ENCODE data around the gene PXK. TPM values are rescaled to one million over a fixed set of nuclear protein-coding genes. Genes with fewer than 3 reads are reported as not detected.
"Not testable (repeated sequence)": the region's sequence is repeated elsewhere in the genome, so short reads cannot be mapped to it uniquely, and the experiment has no call there.

The PXK gene
- total RNA-seq, 2 donors from 2014 or later: 63.8 to 67.8 TPM

DNA sequence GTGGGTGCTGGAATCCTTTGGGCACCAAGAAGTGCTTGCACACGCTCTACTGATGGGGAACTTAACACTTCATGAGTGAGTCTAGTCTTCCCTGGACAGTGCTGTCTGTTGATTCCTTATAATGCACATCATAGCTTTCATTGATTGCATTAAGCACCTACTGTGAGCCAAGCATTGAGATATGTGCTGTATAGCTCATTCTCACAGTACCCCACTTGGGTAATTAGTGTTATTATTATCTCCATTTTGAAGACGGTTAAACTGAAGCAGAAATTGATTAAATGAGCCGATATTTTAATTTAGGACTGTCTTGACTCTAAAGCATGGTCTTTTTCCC lies 101.4 kb downstream of the PXK start:
- H3K27ac Mint-ChIP-seq: peak overlapping the region; percentile 91 to 95
- DNase-seq (ENCODE audit: low spot score): no peak
- no peaks in the 10 kb centered on the region for H3K27me3 Mint-ChIP-seq
- no peak for ATAC-seq
- peaks cover 19 to 23% of the 10 kb centered on the region in 2 donors for H3K4me1 Mint-ChIP-seq (ENCODE audit: low read depth in 2 of 2)
- no peaks in the 10 kb centered on the region for H3K9me3 Mint-ChIP-seq
- peak overlapping the region; percentile 98 for H3K4me3 Mint-ChIP-seq
- H3K36me3 Mint-ChIP-seq: peaks cover 5% of the 10 kb centered on the region

DNA sequence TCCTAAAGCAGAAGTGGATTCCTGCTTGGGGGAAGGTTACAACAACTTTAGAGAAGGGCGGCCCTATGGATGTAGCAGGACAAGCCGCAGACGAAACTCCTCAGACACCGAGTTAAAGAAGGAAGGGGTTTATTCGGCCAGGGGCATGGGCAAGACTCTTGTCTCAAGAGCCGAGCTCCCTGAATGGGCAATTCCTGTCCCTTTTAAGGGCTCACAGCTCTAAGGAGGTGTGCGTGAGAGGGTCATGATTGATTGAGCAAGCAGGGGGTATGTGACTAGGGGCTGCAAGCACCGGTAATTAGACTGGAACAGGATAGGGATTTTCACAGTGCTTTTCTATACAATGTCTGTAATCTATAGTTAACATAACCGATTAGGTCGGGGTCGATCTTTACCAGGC lies 101.8 kb downstream of the PXK start:
- peaks cover 19 to 23% of the 10 kb centered on the region in 2 donors for H3K4me1 Mint-ChIP-seq (ENCODE audit: low read depth in 2 of 2)

DNA sequence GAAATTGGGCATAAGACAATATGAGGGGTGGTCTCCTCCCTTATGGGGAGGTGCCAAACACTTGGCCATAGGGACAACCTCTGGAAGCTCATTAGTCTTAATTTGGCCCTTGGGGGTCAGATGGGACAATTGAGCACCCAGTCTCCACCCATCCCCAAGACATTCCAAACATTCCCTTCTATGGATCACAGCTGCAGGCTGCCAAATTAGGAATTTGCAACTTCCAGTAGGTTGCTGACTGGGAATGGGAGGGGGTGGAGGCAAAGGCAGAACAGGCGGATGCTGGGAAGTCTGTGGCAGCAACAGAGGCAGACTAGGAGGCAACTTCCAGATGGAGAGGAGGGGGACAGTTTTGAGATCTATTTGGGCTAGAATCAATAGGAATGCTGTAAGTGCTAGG lies 102.3 kb downstream of the PXK start:
- H3K27ac Mint-ChIP-seq: peak overlapping the region in 1 of 2 donors; percentile 17
- no peaks in the 10 kb centered on the region for H3K27me3 Mint-ChIP-seq
- peaks cover 19 to 23% of the 10 kb centered on the region in 2 donors for H3K4me1 Mint-ChIP-seq (ENCODE audit: low read depth in 2 of 2)
- peaks cover 5% of the 10 kb centered on the region for H3K36me3 Mint-ChIP-seq
- ATAC-seq (no peak), DNase-seq (ENCODE audit: low spot score) (no peak)
- no peak overlapping the region for H3K4me3 Mint-ChIP-seq
- no peaks in the 10 kb centered on the region for H3K9me3 Mint-ChIP-seq

More for the DNA sequence above, 101.8 kb downstream of the PXK start:
- ATAC-seq (no peak), DNase-seq (ENCODE audit: low spot score) (no peak)
- H3K27me3 Mint-ChIP-seq: no peaks in the 10 kb centered on the region
- H3K9me3 Mint-ChIP-seq: no peaks in the 10 kb centered on the region
- peak overlapping the region; percentile 98 for H3K4me3 Mint-ChIP-seq
- peak overlapping the region; percentile 91 to 95 for H3K27ac Mint-ChIP-seq
- peaks cover 5% of the 10 kb centered on the region for H3K36me3 Mint-ChIP-seq

DNA sequence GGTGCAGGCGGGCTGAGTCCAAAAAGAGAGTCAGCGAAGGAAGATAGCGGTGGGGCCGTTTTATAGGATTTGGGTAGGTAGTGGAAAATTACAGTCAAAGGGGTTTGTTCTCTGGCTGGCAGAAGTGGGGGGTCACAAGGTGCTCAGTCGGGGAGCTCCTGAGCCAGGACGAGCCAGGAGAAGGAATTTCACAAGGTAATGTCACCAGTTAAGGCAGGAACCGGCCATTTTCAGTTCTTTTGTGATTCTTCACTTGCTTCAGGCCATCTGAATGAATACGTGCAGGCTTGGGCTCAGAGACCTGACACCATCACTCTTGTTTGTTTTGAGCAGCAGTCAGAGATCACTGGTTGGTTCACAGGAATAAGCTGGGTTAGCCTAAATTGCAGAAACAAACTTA lies 104.6 kb downstream of the PXK start:
- not testable (repeated sequence) for H3K27me3 Mint-ChIP-seq; ATAC-seq; H3K27ac Mint-ChIP-seq; H3K36me3 Mint-ChIP-seq; H3K4me3 Mint-ChIP-seq; DNase-seq (ENCODE audit: low spot score); H3K9me3 Mint-ChIP-seq
- peaks cover 14 to 15% of the 10 kb centered on the region in 2 donors for H3K4me1 Mint-ChIP-seq (ENCODE audit: low read depth in 2 of 2)

DNA sequence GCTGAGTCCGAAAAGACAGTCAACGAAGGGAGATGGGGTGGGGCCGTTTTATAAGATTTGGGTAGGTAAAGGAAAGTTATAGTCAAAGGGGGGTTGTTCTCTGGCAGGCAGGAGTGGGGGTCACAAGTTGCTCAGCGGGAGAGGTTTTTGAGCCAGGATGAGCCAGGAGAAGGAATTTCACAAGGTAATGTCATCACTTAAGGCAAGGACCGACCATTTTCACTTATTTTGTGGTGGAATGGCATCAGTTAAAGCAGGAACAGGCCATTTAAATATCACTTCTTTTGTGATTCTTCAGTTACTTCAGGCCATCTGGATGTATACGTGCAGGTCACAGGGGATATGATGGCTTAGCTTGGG lies 108.3 kb downstream of the PXK start:
- not testable (repeated sequence) for H3K36me3 Mint-ChIP-seq; H3K27ac Mint-ChIP-seq; H3K4me3 Mint-ChIP-seq; H3K27me3 Mint-ChIP-seq; DNase-seq (ENCODE audit: low spot score); ATAC-seq; H3K9me3 Mint-ChIP-seq; H3K4me1 Mint-ChIP-seq (ENCODE audit: low read depth in 2 of 2)

DNA sequence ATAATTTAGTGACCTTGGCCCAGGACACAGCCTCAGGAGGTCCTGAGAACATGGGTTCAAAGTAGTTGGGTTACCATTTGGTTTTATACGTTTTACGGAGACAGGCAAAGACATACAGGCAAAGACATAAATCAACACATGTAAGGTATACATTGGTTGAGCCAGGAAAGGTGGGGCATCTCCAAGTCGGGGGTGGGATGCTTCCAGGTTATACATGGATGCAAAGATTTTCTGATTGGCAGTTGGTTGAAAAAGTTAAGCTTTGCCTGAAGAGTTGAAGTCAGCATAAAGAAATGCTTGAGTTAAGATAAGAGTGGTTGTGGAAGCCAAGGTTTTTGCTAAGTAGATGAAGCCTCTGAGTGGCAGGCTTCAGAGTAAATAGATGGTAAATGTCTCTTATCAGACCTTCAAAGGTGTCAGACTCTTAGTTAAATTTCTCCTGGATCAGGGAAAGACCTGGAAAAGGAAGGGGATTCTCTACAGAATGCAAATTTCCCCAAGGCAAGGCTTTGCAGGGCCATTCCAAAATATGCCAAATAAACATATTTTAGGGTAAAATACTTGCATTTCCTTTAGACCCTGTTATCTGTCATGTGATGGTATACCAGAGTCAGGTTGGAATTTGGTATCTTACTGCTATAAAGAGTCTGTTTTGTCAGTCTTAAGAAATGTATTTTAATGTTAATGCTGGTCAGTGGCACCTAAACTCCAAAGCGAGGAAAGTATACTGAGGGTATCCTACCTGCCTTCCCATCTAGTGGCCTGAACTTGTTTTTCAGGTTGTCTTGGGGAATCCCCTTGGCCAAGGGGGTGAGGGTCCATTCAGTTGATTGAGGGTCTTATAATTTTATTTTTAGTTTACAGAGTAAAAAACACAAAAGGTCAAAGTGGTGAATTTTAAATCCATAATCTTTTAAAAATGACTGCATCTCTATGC lies 109.1 kb downstream of the PXK start:
- H3K27ac Mint-ChIP-seq: no peak overlapping the region
- DNase-seq (ENCODE audit: low spot score) (no peak), ATAC-seq (no peak)
- H3K36me3 Mint-ChIP-seq: no peaks in the 10 kb centered on the region
- H3K27me3 Mint-ChIP-seq: no peaks in the 10 kb centered on the region
- no peaks in the 10 kb centered on the region for H3K4me1 Mint-ChIP-seq (ENCODE audit: low read depth in 2 of 2)
- no peak overlapping the region for H3K4me3 Mint-ChIP-seq
- H3K9me3 Mint-ChIP-seq: no peaks in the 10 kb centered on the region

DNA sequence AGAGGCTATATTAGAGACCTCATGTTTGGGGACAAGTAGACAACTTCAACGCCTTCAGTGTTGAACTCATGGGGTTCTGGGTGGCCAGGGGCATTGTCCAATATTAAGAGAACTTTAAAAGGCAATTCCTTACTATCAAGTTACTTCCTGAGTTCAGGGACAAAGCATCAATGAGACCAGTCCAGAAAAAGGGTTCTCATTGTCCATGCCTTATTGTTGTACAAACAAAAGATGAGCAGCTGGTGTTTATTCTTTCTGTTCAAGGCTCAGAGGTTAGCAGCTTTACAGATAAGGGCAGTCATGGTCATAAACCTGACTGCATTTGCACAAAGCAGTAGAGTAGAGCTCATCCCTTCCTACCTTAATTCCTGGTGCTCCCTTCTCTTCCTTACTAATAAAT lies 119.5 kb downstream of the PXK start:
- H3K4me3 Mint-ChIP-seq: no peak overlapping the region
- H3K9me3 Mint-ChIP-seq: peaks cover 14% of the 10 kb centered on the region
- ATAC-seq (no peak), DNase-seq (ENCODE audit: low spot score) (no peak)
- H3K27me3 Mint-ChIP-seq: peaks cover 9 to 12% of the 10 kb centered on the region in 2 donors
- no peaks in the 10 kb centered on the region for H3K4me1 Mint-ChIP-seq (ENCODE audit: low read depth in 2 of 2)
- H3K27ac Mint-ChIP-seq: no peak overlapping the region
- H3K36me3 Mint-ChIP-seq: peaks cover 26% of the 10 kb centered on the region

DNA sequence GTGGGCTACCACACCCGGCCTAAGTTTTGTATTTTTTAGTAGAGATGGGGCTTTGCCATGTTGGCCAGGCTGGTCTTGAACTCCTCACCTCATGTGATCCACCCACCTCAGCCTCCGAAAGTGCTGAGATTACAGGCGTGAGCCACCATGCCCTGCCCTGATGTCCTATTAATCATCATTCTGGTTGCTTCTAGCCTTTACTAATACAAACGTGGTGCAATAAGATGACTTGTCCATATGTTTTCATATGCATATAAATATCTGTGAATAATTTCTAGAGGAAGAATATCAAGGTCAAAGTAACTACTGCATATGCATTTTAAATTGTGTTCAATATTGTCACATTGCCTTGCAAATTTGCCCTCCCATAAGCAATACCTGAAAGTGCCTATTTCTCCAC lies 126.5 kb downstream of the PXK start:
- DNase-seq (ENCODE audit: low spot score) (no peak), ATAC-seq (no peak)
- Mint-ChIP-seq H3K9me3 (peaks cover 8% of the 10 kb centered on the region), H3K4me1 (ENCODE audit: low read depth in 2 of 2) (peaks cover 9 to 12% of the 10 kb centered on the region in 2 donors), H3K27me3 (peaks cover 0 to 3% of the 10 kb centered on the region in 2 donors), H3K36me3 (peaks cover 14% of the 10 kb centered on the region), H3K27ac (no peak overlapping the region), H3K4me3 (no peak overlapping the region)

DNA sequence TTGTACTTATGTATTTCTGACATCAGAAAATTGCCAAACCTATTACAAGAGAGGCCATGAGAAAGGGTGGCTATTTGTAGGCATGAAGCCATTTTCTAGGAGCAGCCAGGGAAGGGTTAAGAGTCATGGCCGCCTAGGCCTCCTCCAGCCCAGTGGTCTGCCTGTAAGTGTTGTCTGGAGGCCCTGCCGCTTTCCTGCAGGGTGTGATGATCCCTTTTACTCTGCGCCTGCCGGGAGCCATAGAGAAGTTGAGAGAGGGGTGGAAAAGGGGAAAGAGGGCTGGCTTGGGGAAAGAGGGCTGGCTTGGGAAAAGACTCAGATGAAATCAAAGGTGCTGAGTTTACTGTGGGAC lies 130.1 kb downstream of the PXK start:
- Mint-ChIP-seq H3K27ac (no peak overlapping the region), H3K4me1 (ENCODE audit: low read depth in 2 of 2) (peaks cover 11 to 15% of the 10 kb centered on the region in 2 donors), H3K36me3 (no peaks in the 10 kb centered on the region), H3K4me3 (no peak overlapping the region), H3K27me3 (no peaks in the 10 kb centered on the region), H3K9me3 (no peaks in the 10 kb centered on the region)
- ATAC-seq (no peak), DNase-seq (ENCODE audit: low spot score) (no peak)

DNA sequence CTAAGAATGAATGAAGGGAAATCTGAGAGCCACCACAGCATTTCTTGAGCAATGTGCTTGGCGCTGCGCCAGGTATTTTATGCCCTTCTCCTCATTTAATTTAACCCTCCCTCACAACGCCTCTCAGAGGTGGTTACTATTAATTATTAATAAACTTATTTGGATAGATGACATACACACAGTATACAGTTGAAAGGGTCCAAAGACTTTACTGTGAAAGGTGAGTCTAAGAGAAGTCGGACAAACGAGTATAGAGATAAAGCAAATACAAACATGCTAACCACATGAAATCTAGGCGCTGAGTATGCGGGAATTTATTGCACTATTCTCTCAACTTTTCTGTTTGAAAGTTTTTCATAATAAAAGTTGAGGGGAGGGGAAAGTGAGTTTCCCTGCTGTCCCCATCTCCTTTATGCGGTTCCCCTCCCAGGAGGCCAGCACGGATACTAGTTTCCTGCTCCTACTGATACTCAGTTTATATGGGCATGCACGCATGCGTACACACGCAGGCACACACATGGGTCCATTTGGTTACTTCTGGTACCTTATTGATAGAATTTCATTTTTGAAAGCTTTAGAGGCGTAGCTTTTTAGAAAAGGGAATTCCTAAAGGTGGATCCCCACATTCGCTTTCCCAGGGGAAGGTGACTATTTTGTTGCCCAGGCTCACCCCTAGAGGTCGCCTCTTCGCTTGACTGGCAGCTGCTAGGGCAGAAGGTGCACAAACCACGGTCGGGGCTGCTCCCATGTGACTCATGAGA lies 130.7 kb downstream of the PXK start:
- Mint-ChIP-seq H3K36me3 (no peaks in the 10 kb centered on the region), H3K27me3 (no peaks in the 10 kb centered on the region), H3K9me3 (no peaks in the 10 kb centered on the region), H3K4me1 (ENCODE audit: low read depth in 2 of 2) (peaks cover 11 to 15% of the 10 kb centered on the region in 2 donors), H3K4me3 (peak overlapping the region; percentile 15), H3K27ac (peak overlapping the region in 1 of 2 donors; percentile 28)
- ATAC-seq: peak; percentile 98 to 99
- peak; percentile 90 for DNase-seq (ENCODE audit: low spot score)

DNA sequence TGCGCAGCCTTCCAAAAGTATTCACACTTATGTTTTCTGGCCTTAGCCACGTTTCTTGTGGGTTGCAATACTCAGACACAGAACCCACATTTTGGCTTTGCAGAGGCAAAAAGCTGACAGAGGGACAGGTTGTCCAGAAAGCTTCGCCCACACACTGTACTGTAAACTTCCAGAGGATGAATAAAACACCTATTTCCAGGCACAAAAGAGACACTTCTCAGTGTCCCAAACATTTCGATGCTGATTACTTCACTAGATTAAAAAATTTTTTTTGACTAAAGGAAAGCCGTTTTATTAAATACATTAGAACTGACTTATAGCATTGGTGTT lies 131.2 kb downstream of the PXK start:
- no peaks in the 10 kb centered on the region for H3K36me3 Mint-ChIP-seq
- no peaks in the 10 kb centered on the region for H3K27me3 Mint-ChIP-seq
- peaks cover 11 to 15% of the 10 kb centered on the region in 2 donors for H3K4me1 Mint-ChIP-seq (ENCODE audit: low read depth in 2 of 2)
- peak overlapping the region in 1 of 2 donors; percentile 28 for H3K27ac Mint-ChIP-seq
- no peaks in the 10 kb centered on the region for H3K9me3 Mint-ChIP-seq
- peak overlapping the region; percentile 15 for H3K4me3 Mint-ChIP-seq
- ATAC-seq (no peak), DNase-seq (ENCODE audit: low spot score) (no peak)

DNA sequence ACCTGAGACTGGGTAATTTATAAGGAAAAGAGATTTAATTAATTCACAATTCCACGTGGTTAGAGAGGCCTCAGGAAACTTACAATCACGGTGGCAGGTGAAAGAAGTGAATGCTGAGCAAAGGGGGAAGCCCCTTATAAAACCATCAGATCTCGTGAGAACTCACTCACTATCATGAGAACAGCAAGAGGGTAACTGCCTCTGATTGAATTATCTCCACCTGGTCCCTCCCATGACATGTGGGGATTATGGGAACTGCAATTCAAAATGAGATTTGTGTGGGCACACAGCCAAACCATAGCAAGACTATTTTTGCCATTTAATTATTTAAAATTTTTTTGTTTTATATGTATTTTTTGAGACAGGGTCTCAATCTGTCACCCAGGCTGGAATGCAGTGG lies 132.2 kb downstream of the PXK start:
- DNase-seq (ENCODE audit: low spot score) (no peak), ATAC-seq (no peak)
- Mint-ChIP-seq H3K9me3 (no peaks in the 10 kb centered on the region), H3K27me3 (no peaks in the 10 kb centered on the region), H3K36me3 (no peaks in the 10 kb centered on the region), H3K27ac (no peak overlapping the region), H3K4me1 (ENCODE audit: low read depth in 2 of 2) (peaks cover 13 to 17% of the 10 kb centered on the region in 2 donors), H3K4me3 (no peak overlapping the region)

DNA sequence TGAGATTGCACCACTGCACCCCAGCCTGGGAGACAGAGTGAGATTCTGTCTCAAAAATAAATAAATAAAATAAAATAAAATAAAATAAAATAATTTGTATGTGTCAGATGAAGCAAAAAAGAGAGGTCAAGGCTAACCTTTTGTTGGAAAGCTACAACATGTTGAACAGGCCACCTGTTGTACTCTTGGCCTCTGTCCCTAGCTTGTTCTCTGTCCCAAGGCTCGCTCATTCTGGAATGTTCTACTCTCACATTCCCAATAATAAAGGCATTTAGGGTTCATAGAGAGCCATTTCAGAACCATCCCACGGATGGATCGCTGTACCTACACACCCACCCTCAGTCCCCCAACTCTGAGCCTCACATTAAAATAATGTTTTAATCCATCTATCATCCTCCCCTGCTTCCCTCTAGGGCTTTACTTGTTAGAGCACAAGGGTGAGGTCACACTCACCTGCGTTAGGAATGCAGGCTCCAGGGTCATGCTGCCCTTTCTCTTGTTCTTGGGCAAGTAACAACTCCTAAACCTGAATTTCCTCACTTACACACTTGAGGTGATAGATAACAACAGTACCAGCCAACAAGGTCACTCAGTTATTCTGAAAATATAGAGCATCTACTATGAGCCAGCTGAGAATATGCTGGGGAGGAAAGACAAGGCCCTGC lies 134.3 kb downstream of the PXK start:
- no peak for ATAC-seq
- Mint-ChIP-seq H3K27ac (no peak overlapping the region), H3K9me3 (no peaks in the 10 kb centered on the region), H3K27me3 (no peaks in the 10 kb centered on the region), H3K4me1 (ENCODE audit: low read depth in 2 of 2) (peaks cover 29 to 38% of the 10 kb centered on the region in 2 donors), H3K4me3 (no peak overlapping the region), H3K36me3 (no peaks in the 10 kb centered on the region)
- no peak for DNase-seq (ENCODE audit: low spot score)

DNA sequence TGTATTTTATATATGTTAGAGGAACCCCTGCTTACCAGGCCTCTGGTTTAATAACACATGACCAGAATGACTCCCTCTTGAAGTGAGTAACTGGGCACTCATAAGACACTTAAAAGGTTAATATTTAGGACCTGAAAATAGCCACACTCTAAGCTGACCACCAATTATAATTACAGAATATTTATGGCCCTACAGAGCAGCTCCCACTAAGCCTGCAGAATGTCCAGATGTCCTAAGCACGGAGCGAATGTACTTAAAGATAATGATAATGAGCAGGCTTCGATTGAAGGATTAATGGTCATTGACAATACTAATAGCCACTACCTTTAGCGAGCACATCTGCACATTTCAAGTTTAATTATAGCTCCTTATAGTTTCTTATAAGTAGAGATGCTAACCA lies 136.4 kb downstream of the PXK start:
- no peak overlapping the region for H3K27ac Mint-ChIP-seq
- no peak overlapping the region for H3K4me3 Mint-ChIP-seq
- peaks cover 27 to 35% of the 10 kb centered on the region in 2 donors for H3K4me1 Mint-ChIP-seq (ENCODE audit: low read depth in 2 of 2)
- peaks cover 0 to 2% of the 10 kb centered on the region in 2 donors for H3K27me3 Mint-ChIP-seq
- H3K9me3 Mint-ChIP-seq: no peaks in the 10 kb centered on the region
- DNase-seq (ENCODE audit: low spot score) (no peak), ATAC-seq (no peak)
- no peaks in the 10 kb centered on the region for H3K36me3 Mint-ChIP-seq

Measured in natural killer cell treated with Interleukin-12 subunit alpha and Interleukin-12 subunit beta and Interleukin-15 and Interleukin-18, amount 100 ng/mL, for 72 hours (primary cell).